ENCODE measurements around the gene BAZ2A. TPM values are rescaled to one million over a fixed set of nuclear protein-coding genes. Genes with fewer than 3 reads are reported as not detected.

BAZ2A gene
- total and polyA plus RNA-seq, 12 donors, result 8.8 to 58.7 (median 42.6) TPM

GRCh38 chr12:56671608-56672007, 41.5 kb upstream of the BAZ2A start:
- peaks cover 0 to 49% (median 20%) of the 10 kb centered on the region in 9 donors for H3K4me1 ChIP-seq
- H3K36me3 ChIP-seq, result peaks cover 0 to 74% (median 45%) of the 10 kb centered on the region in 9 donors
- H3K4me3 ChIP-seq, result no peak overlapping the region
- ATAC-seq (no peak), DNase-seq (no peak)
- intact Hi-C loops (cut with DNase I), result no loop called here
- H3K27ac ChIP-seq, result no peak overlapping the region
- no peak for TF ChIP-seq CTCF (IDR thresholded peaks at IDR 0.05)
- no peaks in the 10 kb centered on the region for H3K27me3 ChIP-seq
- H3K9me3 ChIP-seq, result no peaks in the 10 kb centered on the region
- 90 to 92% methylated on average over 2 of the region's 2 CpGs for WGBS, 2 donors

DNA sequence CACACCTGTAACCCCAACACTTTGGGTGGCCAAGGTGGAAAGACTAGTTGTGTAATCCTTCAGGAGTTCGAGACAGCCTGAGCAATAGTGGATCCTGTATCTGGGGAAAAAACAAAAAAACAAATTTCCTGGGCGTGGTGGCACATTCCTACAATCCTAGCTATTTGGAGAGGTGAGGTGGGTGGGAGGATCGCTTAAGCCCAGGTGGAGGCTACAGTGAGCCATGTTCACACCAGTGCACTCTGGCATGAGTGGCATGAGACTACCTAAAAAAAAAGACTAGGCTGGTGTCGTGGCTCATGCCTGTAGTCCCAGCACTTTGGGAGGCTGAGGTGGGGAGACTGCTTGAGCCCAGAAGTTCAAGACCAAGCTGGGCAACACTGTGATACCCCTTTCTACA, 40.7 kb upstream of the BAZ2A start:
- no peak for TF ChIP-seq CTCF (IDR thresholded peaks at IDR 0.05)
- Histone ChIP-seq H3K4me3 (no peak overlapping the region), H3K27ac (no peak overlapping the region), H3K27me3 (no peaks in the 10 kb centered on the region), H3K9me3 (no peaks in the 10 kb centered on the region), H3K36me3 (peaks cover 0 to 82% (median 53%) of the 10 kb centered on the region in 9 donors), H3K4me1 (peaks cover 0 to 41% (median 13%) of the 10 kb centered on the region in 9 donors)
- ATAC-seq (no peak), DNase-seq (no peak)
- intact Hi-C loops (cut with DNase I), result no loop called here
- 84 to 86% methylated on average over 4 of the region's 4 CpGs for WGBS, 2 donors

DNA sequence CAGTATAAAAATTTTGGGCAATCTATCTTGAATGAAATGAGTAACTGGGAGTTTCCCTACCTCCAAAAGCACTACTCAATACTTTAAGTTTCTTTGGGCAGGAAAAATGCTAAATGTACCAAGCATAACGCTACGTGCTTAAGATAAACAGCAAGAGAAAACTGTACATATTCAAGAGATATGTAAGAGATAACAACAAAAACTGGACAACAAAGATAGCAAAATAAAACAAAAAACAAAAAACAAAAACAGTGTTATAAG, 38.0 kb upstream of the BAZ2A start:
- no peak overlapping the region for H3K4me3 ChIP-seq
- ATAC-seq (no peak), DNase-seq (no peak)
- no peak for TF ChIP-seq CTCF (IDR thresholded peaks at IDR 0.05)
- H3K27ac ChIP-seq, result no peak overlapping the region
- 88 to 94% methylated on average over 2 of the region's 2 CpGs for WGBS, 2 donors
- no peaks in the 10 kb centered on the region for H3K27me3 ChIP-seq
- H3K4me1 ChIP-seq, result peaks cover 0 to 29% (median 8%) of the 10 kb centered on the region in 9 donors
- intact Hi-C loops (cut with DNase I), result no loop called here
- H3K9me3 ChIP-seq, result no peaks in the 10 kb centered on the region
- H3K36me3 ChIP-seq, result peaks cover 0 to 100% (median 72%) of the 10 kb centered on the region in 9 donors

DNA sequence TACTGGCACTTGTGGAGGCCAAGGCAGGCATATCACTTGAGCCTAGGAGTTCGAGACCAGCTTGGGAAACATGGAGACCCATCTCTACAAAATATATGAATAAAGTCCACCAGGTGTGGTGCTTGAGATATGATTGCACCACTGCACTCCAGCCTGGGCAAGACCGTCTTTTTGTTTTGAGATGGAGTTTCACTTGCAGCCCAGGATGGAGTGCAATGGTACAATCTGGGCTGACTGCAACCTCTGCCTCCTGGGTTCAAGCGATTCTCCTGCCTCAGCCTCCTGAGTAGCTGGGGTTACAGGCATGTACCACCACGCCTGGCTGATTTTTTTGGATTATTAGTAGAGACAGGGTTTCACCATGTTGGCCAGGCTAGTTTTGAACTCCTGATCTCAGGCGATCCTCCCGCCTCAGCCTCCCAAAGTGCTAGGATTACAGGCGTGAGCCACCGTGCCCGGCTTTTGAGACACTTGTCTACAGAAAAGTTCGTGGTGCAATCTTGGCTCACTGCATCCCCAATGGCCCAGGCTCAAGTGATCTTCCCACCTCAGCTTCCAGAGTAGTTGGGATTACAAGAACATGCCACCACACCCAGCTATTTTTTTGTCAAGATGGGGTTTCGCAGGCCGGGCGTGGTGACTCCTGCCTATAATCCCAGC, 32.0 kb upstream of the BAZ2A start:
- WGBS, 2 donors, result 93 to 94% methylated on average over 13 of the region's 13 CpGs
- H3K27ac ChIP-seq, result no peak overlapping the region
- H3K4me3 ChIP-seq, result no peak overlapping the region
- TF ChIP-seq CTCF (IDR thresholded peaks at IDR 0.05), result no peak
- H3K27me3 ChIP-seq, result no peaks in the 10 kb centered on the region
- DNase-seq (no peak), ATAC-seq (peak in 2 of 8 donors; percentile 12 to 32)
- intact Hi-C loops (cut with DNase I), result no loop called here
- peaks cover 0 to 3% (median 0%) of the 10 kb centered on the region in 9 donors for H3K4me1 ChIP-seq
- H3K36me3 ChIP-seq, result peaks cover 0 to 63% (median 38%) of the 10 kb centered on the region in 9 donors
- no peaks in the 10 kb centered on the region for H3K9me3 ChIP-seq
